ENCODE data around the gene KRT75.

DNA sequence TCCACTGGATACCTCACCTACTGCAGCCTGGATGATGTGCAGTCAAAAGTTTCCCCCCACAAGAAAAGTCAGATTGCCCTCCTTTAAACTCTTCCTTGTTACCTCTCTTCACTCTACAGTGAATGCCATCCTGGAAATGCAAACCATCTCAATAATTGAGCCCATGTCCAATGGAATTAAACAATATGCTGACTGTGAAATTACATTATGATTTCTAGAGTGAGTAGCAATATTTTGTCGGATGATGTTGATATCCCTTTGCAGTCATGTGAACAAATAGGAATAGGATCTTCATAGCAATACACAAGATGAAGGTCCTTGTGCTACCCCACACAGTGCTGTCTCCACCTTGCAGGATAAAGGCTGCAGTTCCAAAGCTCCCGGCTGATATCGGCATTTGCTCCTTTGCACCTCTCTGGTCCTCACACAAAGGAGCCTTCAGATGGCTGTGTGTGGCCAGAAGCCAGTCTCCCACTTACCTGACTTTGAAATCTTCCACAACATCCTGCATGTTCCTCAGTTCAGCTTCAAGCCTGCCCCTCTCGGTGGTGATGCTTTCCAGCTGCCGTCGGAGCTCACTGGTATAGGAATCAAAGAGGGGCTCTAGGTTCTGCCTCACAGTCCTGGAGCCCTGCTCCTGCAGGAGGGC, 1.5 kb downstream of the KRT75 start:
- TF ChIP-seq, protein P1, sequence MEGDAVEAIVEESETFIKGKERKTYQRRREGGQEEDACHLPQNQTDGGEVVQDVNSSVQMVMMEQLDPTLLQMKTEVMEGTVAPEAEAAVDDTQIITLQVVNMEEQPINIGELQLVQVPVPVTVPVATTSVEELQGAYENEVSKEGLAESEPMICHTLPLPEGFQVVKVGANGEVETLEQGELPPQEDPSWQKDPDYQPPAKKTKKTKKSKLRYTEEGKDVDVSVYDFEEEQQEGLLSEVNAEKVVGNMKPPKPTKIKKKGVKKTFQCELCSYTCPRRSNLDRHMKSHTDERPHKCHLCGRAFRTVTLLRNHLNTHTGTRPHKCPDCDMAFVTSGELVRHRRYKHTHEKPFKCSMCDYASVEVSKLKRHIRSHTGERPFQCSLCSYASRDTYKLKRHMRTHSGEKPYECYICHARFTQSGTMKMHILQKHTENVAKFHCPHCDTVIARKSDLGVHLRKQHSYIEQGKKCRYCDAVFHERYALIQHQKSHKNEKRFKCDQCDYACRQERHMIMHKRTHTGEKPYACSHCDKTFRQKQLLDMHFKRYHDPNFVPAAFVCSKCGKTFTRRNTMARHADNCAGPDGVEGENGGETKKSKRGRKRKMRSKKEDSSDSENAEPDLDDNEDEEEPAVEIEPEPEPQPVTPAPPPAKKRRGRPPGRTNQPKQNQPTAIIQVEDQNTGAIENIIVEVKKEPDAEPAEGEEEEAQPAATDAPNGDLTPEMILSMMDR (IDR thresholded peaks at IDR 0.05; ENCODE audit: low read depth, low read length, poor library complexity, severe bottlenecking): no peak
- TF ChIP-seq EZH2phosphoT487 (IDR thresholded peaks at IDR 0.05; ENCODE audit: borderline replicate concordance, low read length): no peak
